Uterus (tissue), 2 donors: ENCODE measurements around the gene LRRC1.

Experiments used
- POLR2A ChIP-seq, 2 donors: fragments of 450-650 bp; IDR thresholded peaks; one replicate each; pipeline ENCODE4 v1.6.1; 2016; ENCODE audit warnings: antibody characterized with exemption in 2 of 2, mild to moderate bottlenecking in 1 of 2, moderate library complexity in 1 of 2
- TF ChIP-seq, protein P1 (sequence below), 4 experiments: fragments of 200-600 bp in 2 of 4; fragments of 450-650 bp in 2 of 4; sonication (generic) in 2 of 4; IDR thresholded peaks; one replicate each; pipeline ENCODE4 v1.5.1; 2016 to 2019; ENCODE audit warnings: antibody characterized with exemption in 4 of 4, mild to moderate bottlenecking in 2 of 4, moderate library complexity in 1 of 4

DNA sequence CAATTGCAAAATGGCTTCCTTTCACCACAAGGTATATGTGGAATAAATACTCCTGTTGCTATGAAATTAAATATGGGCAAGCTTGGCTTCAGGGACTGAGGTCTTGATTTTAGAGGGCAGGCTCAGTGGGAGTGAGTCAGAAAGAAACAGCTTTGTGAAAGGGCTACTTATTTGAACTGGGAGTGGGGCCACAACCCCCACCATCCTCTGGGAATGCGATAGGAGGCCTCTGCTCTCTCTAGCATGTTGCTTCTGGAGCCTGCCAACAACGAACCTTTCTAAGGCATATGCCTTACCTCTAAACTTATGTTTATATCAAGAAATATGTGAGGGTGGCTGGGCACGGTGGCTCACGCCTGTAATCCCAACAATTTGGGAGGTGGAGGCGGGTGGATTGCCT lies 149.7 kb downstream of the LRRC1 start:
- no peak for TF ChIP-seq POLR2A (IDR thresholded peaks at IDR 0.05)
- TF ChIP-seq, protein P1, sequence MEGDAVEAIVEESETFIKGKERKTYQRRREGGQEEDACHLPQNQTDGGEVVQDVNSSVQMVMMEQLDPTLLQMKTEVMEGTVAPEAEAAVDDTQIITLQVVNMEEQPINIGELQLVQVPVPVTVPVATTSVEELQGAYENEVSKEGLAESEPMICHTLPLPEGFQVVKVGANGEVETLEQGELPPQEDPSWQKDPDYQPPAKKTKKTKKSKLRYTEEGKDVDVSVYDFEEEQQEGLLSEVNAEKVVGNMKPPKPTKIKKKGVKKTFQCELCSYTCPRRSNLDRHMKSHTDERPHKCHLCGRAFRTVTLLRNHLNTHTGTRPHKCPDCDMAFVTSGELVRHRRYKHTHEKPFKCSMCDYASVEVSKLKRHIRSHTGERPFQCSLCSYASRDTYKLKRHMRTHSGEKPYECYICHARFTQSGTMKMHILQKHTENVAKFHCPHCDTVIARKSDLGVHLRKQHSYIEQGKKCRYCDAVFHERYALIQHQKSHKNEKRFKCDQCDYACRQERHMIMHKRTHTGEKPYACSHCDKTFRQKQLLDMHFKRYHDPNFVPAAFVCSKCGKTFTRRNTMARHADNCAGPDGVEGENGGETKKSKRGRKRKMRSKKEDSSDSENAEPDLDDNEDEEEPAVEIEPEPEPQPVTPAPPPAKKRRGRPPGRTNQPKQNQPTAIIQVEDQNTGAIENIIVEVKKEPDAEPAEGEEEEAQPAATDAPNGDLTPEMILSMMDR (IDR thresholded peaks at IDR 0.05): no peak
